ENCODE data around the gene TMEM141.

Gene TMEM141

DNA sequence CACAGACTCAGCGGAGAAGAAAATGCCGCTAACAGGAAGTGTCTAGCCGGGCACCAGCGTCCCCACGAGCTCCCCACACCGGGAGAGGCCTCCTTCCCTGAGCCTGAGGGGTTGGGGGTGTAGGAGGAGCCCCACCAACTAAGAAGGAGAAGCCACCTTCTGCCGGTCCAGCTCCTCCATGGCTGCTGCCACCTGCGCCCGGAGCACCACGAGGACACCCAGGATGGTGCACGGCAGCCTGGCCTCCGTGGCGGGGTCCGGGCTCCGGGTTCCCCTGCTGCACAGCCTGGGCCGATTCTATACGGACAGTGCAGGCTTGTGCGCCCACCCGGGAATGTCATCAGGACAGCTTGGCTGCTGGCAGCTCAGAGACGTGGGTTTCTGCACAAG is 33.4 kb upstream of the TMEM141 start:
- Histone ChIP-seq H3K9me3 (ENCODE audit: insufficient read depth, low read depth, low read length) (no peaks in the 10 kb centered on the region), H3K79me2 (ENCODE audit: insufficient read depth, low read length) (no peaks in the 10 kb centered on the region), H4K20me1 (ENCODE audit: insufficient read depth, low read length, poor library complexity, severe bottlenecking) (no peaks in the 10 kb centered on the region), H2AFZ (ENCODE audit: low read length) (no peak overlapping the region), H3F3A (ENCODE audit: low read depth) (no peaks in the 10 kb centered on the region), H3K36me3 (ENCODE audit: insufficient read depth, low read length) (no peaks in the 10 kb centered on the region), H3K9ac (ENCODE audit: low read depth, low read length, poor library complexity, severe bottlenecking) (no peak overlapping the region), H3K27me3 (ENCODE audit: insufficient read depth, low read length, poor library complexity, severe bottlenecking) (no peaks in the 10 kb centered on the region), H3K4me2 (ENCODE audit: low read depth, low read length, poor library complexity, severe bottlenecking) (no peak overlapping the region), H3K4me1 (ENCODE audit: insufficient read depth, low read length, poor library complexity, severe bottlenecking) (no peaks in the 10 kb centered on the region), H3K9me2 (replicated peaks; ENCODE audit: low read depth, low read length) (no peaks in the 10 kb centered on the region), H3K4me3 (ENCODE audit: low read length, poor library complexity, severe bottlenecking) (no peak overlapping the region)
- TF ChIP-seq, protein P1, sequence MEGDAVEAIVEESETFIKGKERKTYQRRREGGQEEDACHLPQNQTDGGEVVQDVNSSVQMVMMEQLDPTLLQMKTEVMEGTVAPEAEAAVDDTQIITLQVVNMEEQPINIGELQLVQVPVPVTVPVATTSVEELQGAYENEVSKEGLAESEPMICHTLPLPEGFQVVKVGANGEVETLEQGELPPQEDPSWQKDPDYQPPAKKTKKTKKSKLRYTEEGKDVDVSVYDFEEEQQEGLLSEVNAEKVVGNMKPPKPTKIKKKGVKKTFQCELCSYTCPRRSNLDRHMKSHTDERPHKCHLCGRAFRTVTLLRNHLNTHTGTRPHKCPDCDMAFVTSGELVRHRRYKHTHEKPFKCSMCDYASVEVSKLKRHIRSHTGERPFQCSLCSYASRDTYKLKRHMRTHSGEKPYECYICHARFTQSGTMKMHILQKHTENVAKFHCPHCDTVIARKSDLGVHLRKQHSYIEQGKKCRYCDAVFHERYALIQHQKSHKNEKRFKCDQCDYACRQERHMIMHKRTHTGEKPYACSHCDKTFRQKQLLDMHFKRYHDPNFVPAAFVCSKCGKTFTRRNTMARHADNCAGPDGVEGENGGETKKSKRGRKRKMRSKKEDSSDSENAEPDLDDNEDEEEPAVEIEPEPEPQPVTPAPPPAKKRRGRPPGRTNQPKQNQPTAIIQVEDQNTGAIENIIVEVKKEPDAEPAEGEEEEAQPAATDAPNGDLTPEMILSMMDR (conservative IDR thresholded peaks at IDR 0.05; ENCODE audit: low read length), result no peak
- TF ChIP-seq EZH2phosphoT487 (IDR thresholded peaks at IDR 0.05; ENCODE audit: borderline replicate concordance), result no peak

DNA sequence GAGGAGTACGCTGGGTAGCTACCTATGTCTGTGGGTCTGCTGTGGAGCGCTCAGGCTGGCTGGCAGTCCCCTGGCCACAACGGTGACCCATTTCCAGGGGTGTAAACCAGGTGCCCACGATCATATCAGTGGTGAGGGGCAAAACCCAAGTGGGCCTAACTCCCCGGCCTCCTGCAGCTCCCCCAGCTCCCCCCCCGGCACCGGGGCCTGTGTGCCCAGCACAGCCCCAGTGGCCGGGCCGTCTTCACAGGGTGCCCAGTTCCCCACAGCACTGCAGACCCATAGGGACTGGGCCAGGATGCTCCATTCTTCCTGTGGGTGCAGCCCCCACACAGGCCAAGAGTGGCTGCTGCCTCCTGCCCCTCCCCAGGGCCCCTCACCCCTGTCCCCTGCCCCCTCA is 32.1 kb upstream of the TMEM141 start:
- Histone ChIP-seq H3K27me3 (ENCODE audit: insufficient read depth, low read length, poor library complexity, severe bottlenecking) (no peaks in the 10 kb centered on the region), H3K4me2 (ENCODE audit: low read depth, low read length, poor library complexity, severe bottlenecking) (no peak overlapping the region), H3K36me3 (ENCODE audit: insufficient read depth, low read length) (no peaks in the 10 kb centered on the region), H3K9me3 (ENCODE audit: insufficient read depth, low read depth, low read length) (no peaks in the 10 kb centered on the region), H4K20me1 (ENCODE audit: insufficient read depth, low read length, poor library complexity, severe bottlenecking) (no peaks in the 10 kb centered on the region), H3K9me2 (replicated peaks; ENCODE audit: low read depth, low read length) (no peaks in the 10 kb centered on the region), H3F3A (ENCODE audit: low read depth) (no peaks in the 10 kb centered on the region), H2AFZ (ENCODE audit: low read length) (no peak overlapping the region), H3K4me1 (ENCODE audit: insufficient read depth, low read length, poor library complexity, severe bottlenecking) (no peaks in the 10 kb centered on the region), H3K9ac (ENCODE audit: low read depth, low read length, poor library complexity, severe bottlenecking) (no peak overlapping the region), H3K79me2 (ENCODE audit: insufficient read depth, low read length) (no peaks in the 10 kb centered on the region), H3K4me3 (ENCODE audit: low read length, poor library complexity, severe bottlenecking) (no peak overlapping the region)
- TF ChIP-seq EZH2phosphoT487 (IDR thresholded peaks at IDR 0.05; ENCODE audit: borderline replicate concordance), result no peak
- TF ChIP-seq, protein P1 (conservative IDR thresholded peaks at IDR 0.05; ENCODE audit: low read length), result no peak

DNA sequence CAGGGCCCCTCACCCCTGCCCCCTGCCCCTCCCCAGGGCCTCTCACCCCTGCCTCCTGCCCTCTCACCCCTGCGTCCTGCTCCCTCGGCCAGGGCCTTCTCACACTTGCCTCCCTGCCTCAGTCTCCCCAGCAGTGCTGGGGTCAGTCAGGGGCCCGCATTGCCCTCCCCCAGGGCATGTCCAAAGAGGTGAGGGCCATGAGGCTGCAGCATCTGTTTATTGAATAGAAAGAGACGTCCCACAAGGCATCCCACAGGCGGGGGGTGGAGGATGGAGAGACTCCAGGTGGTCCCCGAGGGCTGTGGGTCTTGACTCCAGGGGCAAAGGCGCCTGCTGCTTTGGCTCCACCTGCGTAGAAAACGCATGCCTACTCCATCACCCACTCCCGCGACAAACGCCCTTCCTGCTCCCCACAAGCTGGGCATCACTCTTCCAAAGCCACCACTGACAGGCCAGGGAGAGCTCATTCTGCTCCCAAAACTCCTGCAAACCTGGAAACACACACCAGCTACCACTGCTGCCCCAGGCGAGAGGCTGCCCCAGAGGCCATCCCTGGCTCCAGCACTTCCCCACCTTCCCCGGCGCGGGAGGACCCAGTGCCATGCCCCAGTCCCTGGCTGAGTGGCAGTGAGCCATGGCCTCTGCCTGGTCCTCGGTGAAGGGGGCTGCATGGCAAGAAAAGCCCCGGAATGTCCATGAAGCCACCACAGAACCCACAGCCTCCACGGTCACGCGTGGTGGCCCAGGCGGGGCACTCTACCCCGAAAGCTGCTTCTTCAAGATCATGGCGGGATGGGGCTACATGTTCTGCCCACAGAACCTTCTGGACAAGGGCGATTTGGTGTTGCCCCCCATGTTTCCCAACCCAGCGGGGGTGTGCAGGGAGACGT is 31.5 kb upstream of the TMEM141 start:
- Histone ChIP-seq H3K27me3 (ENCODE audit: insufficient read depth, low read length, poor library complexity, severe bottlenecking) (no peaks in the 10 kb centered on the region), H3K9me3 (ENCODE audit: insufficient read depth, low read depth, low read length) (no peaks in the 10 kb centered on the region), H4K20me1 (ENCODE audit: insufficient read depth, low read length, poor library complexity, severe bottlenecking) (no peaks in the 10 kb centered on the region), H3K4me3 (ENCODE audit: low read length, poor library complexity, severe bottlenecking) (no peak overlapping the region), H3K9ac (ENCODE audit: low read depth, low read length, poor library complexity, severe bottlenecking) (no peak overlapping the region), H3F3A (ENCODE audit: low read depth) (no peaks in the 10 kb centered on the region), H2AFZ (ENCODE audit: low read length) (no peak overlapping the region), H3K4me2 (ENCODE audit: low read depth, low read length, poor library complexity, severe bottlenecking) (no peak overlapping the region), H3K36me3 (ENCODE audit: insufficient read depth, low read length) (no peaks in the 10 kb centered on the region), H3K9me2 (replicated peaks; ENCODE audit: low read depth, low read length) (no peaks in the 10 kb centered on the region), H3K79me2 (ENCODE audit: insufficient read depth, low read length) (no peaks in the 10 kb centered on the region), H3K4me1 (ENCODE audit: insufficient read depth, low read length, poor library complexity, severe bottlenecking) (no peaks in the 10 kb centered on the region)
- no peak for TF ChIP-seq EZH2phosphoT487 (IDR thresholded peaks at IDR 0.05; ENCODE audit: borderline replicate concordance)
- TF ChIP-seq, protein P1 (conservative IDR thresholded peaks at IDR 0.05; ENCODE audit: low read length), result no peak
